LNCAP (cell line): ENCODE data around the gene CHADL.

Experiments used
- CTCF ChIP-seq: fragments of 450-650 bp; IDR thresholded peaks from 2 replicates; pipeline ENCODE4 v1.5.1; 2017; ENCODE audit warnings: mild to moderate bottlenecking

The CHADL gene

GRCh38 chr22:41204066-41204465 is 36.7 kb downstream of the CHADL start:
- no peak for TF ChIP-seq CTCF

- TF ChIP-seq CTCF = no peak
Observed at GRCh38 chr22:41203118-41203517, 37.6 kb downstream of the CHADL start.

GRCh38 chr22:41201141-41201540 is 39.6 kb downstream of the CHADL start:
- no peak for TF ChIP-seq CTCF

- no peak for TF ChIP-seq CTCF
Observed at GRCh38 chr22:41198027-41198580, 42.6 kb downstream of the CHADL start.

- TF ChIP-seq CTCF = peak; percentile 26; the same call in 1 of the 2 replicates
Observed at GRCh38 chr22:41197038-41197972, 43.4 kb downstream of the CHADL start.

GRCh38 chr22:41193829-41194228 is 46.9 kb downstream of the CHADL start:
- no peak for TF ChIP-seq CTCF

- no peak for TF ChIP-seq CTCF
Observed at GRCh38 chr22:41191467-41191866, 49.3 kb downstream of the CHADL start.
